Hematopoietic multipotent progenitor cell treated with erythropoietin and hydrocortisone succinate and interleukin-3 and kit ligand, for 4 days (in vitro differentiated cells): ENCODE data around the gene WDSUB1.

Experiments used
- DNase-seq: peaks from one replicate; pipeline ENCODE4 v3.0.0-alpha.2; 2015

The WDSUB1 gene, protein sequence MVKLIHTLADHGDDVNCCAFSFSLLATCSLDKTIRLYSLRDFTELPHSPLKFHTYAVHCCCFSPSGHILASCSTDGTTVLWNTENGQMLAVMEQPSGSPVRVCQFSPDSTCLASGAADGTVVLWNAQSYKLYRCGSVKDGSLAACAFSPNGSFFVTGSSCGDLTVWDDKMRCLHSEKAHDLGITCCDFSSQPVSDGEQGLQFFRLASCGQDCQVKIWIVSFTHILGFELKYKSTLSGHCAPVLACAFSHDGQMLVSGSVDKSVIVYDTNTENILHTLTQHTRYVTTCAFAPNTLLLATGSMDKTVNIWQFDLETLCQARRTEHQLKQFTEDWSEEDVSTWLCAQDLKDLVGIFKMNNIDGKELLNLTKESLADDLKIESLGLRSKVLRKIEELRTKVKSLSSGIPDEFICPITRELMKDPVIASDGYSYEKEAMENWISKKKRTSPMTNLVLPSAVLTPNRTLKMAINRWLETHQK

DNA sequence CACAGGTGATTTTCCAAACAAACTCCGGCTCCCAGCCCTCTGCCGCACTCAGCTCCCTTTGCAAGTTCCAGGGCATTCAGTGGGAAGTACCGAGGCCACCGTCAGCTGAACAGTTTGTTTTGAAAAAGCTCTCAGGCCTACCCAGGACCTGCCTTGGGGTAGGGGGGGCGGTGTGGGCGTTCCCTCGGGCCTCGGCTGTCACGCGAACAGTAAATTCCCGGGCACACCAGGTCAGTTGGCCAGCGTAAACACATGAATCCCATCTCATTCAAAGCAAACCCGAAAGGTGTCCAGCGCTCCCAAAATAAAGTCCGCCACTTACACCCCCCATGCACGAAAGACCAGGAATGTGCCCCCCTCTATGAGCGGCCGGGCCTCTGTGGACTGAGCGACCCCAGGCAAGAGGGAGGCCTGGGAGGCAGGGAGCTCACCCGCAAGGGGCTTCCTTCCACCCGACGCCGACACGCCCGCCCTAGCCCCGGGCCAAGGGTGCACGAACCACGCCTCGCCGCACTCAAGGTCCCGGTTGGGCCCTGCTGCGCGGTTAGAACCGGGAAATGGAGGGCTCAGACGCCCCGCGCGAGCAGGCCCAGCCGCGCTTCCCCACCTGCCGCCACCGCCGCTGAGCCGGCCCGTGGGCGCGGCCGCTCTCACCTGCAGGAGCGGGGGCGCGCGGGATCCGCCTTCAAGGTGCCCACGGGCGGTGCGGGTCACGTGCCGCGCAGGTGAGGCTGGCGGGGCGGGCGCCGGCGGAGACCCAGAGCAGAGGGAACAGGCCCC is at the start of gene WDSUB1:
Gene WDSUB1, minus strand, starts transcription at position 775 of the 780 bp plus-strand sequence. CDS start 3,634 bp downstream, outside the sequence.
- DNase-seq: peak; percentile 82

DNA sequence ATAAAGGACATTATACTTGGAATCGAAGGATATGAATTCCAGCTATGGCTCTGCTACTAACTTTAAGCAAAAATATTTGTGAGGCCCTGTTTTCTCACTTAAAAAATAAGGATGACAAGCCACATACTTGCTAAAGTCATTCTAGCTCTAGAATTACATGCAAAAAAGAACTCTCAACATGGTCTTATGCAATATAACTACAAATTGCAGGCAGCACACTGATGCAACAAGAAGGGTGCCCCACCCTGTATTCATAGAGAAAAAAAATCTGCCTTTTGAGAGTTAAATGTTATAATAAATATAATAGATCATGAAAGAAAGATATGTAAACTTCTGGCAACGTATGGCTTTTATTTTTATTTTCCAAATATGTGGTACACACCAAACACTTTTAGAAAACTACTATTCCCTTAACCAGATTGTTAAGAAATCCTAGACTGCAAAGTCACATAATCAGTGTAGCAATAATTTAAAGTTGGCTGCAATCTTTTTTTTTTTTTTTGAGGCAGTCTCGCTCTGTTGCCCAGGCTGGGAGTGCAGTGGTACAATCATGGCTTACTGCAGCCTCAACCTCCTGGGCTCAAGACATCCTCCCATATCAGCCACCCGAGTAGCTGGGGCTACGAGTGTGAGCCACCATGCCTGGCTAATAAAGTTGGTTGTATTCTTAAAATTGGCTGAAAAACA is 40.2 kb upstream of the WDSUB1 start:
- peak; percentile 35 for DNase-seq

DNA sequence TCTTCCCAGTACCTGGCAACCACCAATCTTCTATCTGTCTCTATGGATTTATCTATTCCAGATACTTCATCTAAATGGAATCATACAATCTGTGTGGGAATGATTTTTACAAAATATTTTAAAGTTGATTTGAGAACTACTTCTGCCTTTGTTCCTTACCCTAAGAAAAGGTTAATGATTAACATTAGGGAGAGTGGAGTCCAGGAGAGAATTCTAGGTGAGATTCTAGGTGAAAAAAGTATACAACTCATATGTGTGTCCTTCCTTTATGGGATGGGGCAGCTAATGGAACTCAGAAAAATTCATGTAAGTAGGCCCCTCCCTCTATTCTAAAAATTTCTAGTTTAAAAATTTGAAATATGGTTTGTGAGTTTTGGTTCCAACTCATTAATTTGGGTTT is 35.9 kb upstream of the WDSUB1 start:
- no peak for DNase-seq

DNA sequence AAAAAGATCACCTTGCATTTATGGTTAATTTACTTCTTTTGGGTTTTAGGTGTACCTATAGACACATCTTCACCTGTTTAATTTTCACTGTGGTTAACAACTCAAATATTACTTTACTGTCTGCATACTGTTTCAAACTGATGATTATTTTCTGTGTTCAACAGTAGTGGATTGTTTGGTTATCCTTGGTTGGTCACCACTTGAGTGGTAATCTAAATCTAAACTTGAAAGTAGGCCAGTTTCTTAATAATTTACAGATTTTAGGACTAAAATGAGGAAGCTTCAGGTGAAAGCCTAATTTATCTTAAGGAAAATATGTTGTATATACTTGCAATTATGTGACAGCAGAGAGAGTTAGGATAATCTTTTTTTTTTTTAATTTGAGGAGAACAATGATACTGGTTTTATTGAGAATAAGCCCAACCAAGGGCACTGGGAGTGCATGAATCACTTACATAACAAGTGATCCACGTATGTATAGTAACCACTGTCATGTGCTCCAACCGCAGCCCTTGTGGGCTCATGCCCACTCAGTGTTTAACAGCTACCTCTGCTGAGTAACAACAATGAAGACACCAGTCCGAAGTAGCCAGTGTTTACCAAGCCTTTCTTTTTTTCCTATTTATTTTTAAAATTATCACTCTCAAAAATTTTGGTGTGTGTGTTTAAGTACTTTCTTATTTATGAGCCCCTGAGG is 31.0 kb upstream of the WDSUB1 start:
- DNase-seq: no peak

DNA sequence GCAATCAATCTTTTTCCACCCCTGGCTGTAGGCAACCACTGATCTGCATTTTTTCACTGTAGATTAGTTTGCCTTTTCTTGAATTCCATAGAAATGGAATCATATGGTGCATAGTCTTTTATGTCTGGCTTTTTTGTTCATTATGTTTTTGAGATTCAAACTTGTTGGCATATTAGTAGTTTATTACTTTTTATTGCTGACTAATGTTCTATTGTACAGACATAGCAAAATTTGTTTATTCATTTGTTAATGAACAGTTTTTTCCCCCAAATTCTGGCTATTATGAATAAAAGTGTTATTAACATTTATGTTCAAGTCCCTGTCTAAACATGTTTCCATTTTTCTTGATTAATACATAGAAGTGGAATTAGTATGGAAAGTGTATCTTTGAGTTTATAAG is 21.4 kb upstream of the WDSUB1 start:
- no peak for DNase-seq

DNA sequence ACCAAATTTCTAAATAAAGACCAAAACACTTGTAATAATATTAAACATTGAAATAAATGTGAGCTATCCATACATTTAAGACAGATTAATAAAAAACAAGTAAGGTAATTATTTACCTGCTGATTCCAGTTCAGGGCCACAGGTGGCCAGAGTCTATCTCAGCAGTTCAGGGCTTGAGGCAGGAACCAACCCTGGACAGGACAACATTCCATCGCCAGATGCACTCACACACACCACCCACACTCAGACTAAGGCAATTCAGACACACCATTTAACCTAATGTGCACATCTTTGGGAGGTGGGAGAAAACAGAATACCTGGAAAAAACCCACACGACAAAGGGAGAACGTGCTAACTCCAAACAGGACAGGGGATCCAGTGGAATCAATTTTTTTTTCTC is 14.1 kb upstream of the WDSUB1 start:
- no peak for DNase-seq

DNA sequence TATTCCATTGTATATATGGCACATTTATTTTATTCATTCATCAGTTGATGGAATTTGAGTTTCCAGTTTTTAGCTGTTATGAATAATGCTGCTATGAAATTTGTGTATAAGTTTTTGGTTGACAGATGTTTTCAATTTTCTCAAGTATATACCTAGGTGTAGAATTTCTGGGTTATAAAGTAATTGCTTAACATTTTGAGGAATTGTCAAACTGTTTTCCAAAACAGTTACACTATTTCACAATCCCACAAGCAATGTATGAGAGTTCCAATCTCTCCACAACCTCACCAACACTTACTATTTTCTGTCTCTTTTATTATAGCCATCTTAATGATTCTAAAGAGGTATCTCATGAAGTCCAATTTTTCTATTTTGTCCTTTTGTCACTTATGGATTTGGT is 12.5 kb upstream of the WDSUB1 start:
- no peak for DNase-seq

DNA sequence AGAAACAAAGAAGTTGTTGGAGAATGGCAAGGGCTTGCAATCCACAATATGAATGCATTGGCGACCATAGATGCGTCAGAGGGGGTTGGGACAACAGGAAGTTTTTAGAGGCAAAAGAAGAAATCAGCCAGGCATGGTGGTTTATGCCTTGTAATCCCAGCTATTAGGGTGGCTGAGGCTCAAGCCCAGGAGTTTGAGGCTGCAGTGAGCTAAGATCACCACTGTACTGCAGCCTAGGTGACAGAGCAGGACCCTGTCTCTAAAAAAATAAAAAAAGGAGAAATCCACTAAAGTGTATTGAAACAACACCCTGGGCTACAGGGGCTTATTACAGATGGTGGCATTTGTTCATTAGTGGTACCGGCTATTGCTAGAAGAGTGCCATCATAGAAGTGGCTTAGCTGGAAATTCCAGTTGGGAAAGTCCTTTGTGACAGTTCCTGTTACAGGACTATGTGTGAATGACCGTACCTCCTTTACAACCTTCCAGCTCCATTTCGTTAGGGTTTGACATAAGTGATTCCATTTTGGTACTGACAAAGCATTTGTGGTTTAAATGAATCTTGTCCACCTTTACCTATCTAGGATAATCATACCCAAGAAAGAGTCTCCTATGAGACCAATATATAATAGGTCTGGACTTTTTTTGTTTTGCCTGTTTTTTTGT is 10.7 kb upstream of the WDSUB1 start:
- DNase-seq: no peak

DNA sequence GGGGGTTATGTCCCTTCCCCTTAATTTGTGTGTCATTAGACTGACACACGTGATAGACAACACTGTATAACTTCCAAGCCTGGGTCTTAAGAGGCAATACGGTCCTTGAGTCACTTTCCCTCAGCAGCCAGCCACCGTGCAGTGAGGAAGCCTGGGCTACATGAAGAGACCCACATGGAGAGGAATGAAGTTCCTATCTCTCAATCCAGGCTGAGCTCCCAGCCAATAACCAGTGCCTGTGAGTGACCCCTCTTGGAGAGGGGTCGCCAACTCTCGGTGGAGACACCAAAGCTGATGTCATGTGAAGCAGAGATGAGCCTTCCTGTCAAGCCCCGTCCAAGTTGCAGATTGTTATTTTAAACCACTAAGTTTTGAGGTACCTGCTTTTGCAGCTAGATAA is 5.7 kb upstream of the WDSUB1 start:
- DNase-seq: no peak

DNA sequence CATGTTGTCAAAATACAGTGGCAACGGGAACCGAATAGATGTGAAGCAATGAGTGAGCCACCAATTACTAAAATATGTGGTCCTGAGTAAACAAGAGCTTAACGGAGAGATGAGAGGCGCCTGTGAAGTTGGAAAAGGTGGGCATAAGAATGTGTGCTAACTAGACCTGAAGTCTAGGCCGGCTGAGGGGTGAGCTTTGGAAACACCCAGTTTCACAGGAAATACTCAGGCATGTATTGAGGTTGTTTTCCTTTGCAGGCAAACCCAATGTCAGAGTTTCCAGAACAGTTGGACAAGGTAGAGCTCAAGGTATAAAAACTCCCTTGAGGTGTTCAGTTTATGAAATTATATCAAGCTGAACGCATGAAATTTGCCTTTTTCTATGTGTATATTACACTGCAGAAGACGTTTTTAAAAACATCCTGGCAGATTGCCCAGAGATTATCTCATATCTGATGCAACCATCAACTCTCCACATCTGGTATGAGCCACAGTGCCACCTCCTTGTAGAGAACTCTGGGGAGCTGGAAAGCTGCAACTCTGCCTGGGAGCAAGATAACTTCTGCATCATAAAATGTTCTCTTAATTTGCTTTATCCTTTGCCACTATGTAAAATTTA is 3.9 kb upstream of the WDSUB1 start:
- DNase-seq: peak; percentile 86

DNA sequence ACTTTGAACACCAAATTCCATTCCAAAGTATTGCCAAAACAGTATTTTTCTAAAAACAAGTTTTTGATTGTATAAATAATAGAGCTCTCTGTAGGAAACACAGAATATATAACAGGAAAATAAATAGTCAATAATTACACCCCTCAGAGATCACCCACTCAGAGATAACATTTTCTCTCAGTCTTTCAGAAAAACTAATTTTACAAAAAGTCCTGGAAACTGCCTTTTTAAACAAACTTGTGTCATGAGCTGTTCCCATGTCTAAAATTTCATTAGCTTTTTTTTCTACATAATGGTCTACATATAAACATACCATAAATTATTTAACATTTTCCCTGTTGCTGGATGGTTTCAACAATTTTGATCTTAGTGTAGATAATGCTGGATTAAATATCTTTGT is 1.2 kb upstream of the WDSUB1 start:
- DNase-seq: no peak

DNA sequence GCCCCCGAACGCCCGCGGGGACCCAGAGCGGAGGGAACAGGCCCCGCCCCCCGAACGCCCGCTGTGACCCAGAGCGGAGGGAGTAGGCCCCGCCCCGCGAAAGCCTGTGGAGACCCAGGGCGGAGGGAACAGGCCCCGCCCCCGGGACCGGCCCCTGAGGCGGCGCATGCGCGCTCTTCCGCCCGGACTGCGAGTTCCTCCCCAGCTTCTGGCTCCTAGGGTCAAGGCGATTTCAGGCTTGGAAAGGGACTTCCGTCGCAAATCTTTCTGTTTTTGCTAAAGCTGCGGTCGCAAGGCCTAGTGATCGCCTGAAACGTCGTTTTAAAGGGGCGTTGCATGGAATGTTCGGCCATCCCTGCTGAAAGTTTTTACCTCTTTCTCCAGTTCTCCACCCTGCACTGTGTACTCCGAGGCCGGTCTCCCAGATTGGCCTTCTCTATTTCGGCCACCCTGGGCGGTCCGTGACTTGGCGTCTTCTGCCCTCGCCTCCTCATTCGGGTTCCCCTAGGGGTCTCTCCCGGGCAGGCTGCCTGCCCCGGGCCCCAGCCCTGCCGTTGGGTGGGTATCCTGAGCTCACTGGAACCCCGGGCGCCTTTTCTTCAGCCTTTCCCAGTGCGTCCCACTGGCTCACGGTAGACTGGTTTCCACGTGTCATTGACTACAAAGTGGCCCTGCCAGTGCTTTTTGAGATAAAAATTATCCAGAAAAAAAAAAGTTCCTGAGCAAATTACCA is 372 bp upstream of the WDSUB1 start:
- DNase-seq: peak; percentile 99

DNA sequence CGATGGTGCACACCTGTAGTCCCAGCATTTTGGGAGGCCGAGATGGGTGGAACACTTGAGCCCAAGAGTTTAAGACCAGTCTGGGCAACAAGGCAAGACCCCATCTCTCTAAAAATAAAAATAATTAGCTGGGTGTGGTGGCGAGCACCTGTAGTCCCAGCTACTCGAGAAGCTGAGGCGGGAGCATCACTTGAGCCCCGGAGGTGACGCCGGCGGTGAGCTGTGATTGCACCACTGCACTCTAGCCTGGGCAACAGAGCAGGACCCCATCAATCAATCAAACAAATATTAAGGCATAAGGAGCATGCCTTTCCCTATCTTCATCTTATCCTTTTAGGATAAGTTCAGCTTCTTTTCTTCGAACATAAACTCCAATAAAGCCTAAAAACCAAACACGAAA is 1.1 kb downstream of the WDSUB1 start:
- DNase-seq: no peak

DNA sequence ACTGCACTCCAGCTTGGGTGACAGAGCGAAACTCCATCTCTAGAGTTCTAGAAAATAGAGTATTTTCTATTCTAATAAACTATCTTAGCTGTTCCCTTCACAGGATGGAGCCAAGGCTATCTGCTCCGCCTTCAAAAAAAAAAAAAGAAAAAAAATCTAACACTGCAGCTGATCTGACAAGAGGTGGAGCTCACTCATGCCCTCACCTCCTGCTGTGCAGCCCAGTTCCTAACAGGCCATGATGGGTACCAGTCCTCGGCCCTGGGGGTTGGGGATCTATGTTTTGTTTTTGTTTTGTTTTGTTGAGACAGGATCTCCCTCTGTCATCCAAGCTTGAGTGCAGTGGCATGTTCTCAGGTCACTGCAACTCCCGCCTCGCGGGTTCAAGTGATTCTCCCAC is 3.0 kb downstream of the WDSUB1 start:
- no peak for DNase-seq

DNA sequence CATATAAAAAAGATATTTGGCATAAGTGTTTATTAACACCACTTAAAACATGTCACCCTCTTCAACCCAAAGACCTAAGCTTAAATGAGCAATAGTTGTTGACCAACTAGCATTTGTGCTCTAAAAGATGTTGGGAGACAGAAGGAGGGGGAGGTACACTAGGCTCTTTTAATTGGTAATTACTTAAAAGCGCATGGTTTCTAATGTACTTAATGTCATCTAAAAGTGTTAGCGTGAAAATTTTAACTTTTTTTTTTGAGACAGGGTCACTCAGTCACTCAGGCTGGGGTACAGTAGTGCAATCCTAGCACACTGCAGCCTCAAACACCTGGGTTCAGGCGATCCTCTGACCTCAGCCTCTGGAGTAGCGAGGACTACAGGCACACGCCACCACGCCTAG is 5.5 kb downstream of the WDSUB1 start:
- DNase-seq: no peak

DNA sequence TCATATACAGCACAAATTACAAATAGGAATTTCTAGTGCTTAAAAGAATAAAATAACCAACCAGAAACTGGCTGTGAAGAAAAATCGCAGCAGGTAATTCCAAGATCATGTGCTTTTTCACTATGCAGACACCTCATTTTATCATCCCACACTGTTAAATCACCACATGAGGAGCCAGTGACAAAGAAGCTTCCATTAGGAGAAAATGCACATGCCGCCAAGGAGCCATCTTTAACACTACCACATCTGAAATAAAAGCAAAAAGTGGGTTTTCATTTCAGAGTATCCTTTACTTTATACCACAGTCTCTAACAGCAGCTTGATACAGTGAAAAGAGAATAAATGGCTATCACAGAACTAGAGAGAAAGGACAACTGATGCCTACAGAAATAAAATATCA is 6.8 kb downstream of the WDSUB1 start:
- DNase-seq: no peak

DNA sequence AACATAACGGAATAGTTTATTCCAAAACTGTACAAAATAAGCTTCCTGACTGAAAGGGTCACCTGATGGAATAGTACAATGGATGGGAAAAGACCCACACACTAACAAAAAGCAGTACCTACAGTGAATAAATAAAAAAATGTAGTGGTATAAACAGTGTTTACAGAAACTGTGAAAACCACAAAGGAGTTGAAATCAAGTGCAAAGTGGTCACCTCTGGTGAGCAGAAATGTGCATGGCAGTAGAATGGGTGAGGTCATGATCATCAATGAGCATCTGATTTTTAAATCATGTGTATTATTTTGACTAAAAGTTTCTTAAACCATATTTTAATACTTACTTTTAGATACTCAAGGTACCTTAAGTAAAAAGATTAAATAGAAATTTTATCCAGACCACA is 11.4 kb downstream of the WDSUB1 start:
- DNase-seq: no peak

DNA sequence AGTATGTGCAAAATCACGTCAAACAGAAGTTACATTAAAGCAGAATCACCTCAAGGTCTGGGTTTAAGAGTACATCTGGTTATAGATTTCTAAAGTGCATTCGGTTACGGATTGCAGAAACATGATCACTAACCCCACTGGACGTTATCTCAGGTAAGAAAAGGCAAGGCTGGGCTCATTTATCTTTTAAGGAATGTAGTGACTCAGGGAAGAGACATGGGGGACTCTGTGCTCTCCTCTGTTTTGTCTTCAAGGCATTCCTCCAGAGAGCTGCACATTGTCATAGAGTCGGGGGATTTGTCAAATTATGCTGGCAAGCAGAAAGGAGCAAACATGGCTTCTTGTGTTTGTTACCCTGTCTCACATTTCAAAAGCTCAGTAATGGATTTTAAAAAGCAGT is 14.3 kb downstream of the WDSUB1 start:
- no peak for DNase-seq

DNA sequence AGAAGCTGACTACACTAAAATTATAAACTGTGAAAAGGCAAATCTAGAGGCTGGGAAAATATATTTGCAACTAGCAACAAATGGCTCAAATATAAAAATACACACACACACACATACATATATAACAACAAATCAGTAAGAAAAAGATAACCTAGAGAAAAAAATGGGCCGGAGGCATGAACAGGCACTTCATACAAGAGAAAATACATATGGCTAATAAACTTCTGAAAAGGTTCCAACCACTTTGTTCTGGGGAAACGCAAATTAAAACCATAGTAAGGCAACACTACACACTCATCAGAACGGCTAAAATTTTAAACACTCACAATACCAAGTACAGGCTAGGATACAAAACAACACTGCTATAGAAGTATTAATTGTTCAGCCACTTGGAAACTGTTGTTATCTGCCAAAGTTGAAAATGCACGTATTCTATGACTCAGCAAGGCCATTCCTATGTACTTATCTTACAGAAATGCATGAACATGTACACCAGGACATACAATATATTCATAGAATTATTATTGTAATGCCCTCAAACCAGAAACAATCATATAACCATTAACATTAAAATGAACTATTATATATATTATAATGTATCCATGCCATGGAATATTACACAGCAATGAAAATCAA is 15.6 kb downstream of the WDSUB1 start:
- no peak for DNase-seq

DNA sequence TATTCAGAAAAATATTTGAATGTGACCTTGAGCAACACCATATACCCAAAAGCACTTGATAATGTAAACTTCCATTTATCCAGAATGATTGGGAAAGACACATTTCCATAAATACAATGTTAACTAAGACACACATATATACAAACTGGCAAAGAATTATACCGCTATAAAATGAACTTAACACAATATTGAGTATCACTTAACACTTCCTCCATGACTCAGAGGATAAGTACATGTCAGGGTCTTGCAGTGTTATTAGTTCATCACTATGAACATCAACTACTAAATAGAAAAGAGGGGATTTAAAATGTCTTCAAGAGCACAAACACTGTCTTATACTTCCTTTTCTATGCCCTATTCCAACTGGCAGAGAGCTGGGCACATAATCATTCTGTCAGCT is 18.6 kb downstream of the WDSUB1 start:
- DNase-seq: no peak

DNA sequence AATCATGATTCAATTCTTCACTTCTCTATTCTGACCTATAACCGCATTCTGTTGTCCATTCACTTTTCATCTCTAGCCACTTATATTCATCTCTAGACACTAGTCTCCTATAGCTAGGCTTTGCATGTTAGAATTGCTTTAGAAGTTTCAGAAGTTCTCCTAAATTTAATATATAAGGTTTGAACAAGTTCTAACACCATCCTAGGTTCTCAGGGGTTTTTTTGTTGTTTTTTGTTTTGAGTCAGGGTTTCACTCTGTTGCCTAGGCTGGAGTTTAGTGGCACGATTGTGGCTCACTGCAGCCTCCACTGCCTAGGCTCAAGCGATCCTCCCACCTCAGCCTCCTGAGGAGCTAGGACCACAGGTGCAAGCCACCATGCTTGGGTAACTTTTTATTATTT is 19.9 kb downstream of the WDSUB1 start:
- no peak for DNase-seq
